ENCODE data around the gene SMARCC2.
A peak's percentile ranks its signal among the peaks of the same experiment; 100 is the strongest.

The SMARCC2 gene

GRCh38 chr12:56127485-56127887 lies 61.8 kb downstream of the SMARCC2 start:
- DNase-seq (ENCODE audit: extremely low read depth, low read depth), result no peak
- TF ChIP-seq CTCF (IDR thresholded peaks at IDR 0.05; ENCODE audit: low read depth, low read length), result no peak

- no peak for DNase-seq (ENCODE audit: extremely low read depth, low read depth)
- no peak for TF ChIP-seq CTCF (IDR thresholded peaks at IDR 0.05; ENCODE audit: low read depth, low read length)
Observed at GRCh38 chr12:56126732-56127239, 62.5 kb downstream of the SMARCC2 start.

GRCh38 chr12:56124133-56124532 lies 65.2 kb downstream of the SMARCC2 start:
- no peak for TF ChIP-seq CTCF (IDR thresholded peaks at IDR 0.05; ENCODE audit: low read depth, low read length)
- no peak for DNase-seq (ENCODE audit: extremely low read depth, low read depth)

DNA sequence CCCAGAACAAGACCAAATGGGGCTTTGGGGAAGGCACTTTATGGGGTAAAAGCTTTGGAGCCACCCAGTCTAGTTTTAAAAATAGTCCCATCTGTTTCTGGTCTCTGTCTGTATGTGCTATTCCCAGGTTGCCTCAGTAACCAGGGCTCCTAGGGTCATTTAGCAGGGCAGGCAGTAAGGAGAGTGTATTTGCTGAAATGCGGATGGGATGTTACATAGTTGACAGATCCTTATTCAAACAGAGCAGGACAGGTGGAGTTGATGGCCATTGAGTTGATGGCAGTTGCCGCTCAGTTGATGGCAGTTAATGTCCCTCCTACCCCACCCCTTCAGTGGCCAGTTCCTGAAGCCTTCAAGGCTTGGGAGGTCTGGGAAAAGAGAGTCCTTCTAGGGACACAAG lies 66.6 kb downstream of the SMARCC2 start:
- no peak for TF ChIP-seq CTCF (IDR thresholded peaks at IDR 0.05; ENCODE audit: low read depth, low read length)
- DNase-seq (ENCODE audit: extremely low read depth, low read depth), result no peak

DNA sequence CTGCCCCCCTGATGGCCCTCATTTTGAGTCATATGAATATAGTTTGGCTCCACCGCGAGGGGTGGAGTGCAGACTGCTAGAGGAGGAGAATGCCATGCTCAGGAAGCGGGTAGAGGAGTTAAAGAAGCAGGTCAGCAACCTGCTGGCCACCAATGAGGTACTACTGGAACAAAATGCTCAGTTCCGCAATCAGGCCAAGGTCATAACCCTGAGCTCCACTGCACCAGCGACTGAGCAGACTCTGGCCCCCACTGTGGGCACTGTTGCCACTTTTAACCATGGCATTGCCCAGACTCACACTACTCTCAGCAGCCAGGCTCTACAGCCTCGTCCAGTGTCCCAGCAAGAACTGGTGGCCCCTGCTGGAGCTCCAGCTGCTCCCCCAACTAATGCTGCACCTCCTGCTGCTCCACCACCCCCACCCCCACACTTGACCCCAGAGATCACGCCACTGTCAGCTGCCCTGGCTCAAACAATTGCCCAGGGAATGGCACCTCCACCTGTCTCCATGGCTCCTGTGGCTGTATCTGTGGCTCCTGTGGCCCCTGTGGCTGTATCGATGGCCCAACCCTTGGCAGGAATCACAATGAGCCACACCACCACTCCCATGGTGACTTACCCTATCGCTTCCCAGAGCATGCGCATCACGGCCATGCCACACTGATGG lies 67.9 kb downstream of the SMARCC2 start:
- TF ChIP-seq CTCF (IDR thresholded peaks at IDR 0.05; ENCODE audit: low read depth, low read length), result no peak
- no peak for DNase-seq (ENCODE audit: extremely low read depth, low read depth)

DNA sequence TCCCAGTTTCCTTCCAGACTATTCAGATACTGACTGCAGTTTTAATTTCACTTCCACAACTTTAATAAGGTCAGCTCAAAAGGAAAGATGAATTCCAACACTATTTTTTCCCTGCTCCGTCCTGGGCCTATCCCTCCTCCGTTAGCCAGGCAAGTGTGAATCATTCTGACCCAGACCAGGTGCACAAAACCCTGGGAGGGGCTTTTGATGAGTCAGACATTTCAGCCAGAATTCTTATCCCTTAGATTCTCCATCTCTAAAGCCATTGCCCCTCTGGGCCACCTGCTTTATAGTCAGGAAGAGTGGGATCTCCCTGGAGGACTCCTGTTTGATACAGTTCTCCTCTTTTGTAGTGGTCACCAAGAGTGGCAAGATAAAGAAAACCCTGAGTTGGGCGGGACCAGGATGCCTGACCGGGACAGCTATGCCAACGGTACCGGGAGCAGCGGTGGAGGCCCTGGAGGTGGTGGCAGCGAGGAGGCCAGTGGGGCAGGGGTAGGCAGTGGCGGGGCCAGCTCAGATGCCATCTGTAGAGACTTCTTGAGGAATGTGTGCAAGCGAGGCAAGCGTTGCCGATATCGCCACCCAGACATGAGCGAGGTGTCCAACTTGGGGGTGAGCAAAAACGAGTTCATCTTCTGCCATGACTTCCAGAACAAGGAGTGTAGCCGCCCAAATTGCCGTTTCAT lies 69.0 kb downstream of the SMARCC2 start:
- no peak for TF ChIP-seq CTCF (IDR thresholded peaks at IDR 0.05; ENCODE audit: low read depth, low read length)
- DNase-seq (ENCODE audit: extremely low read depth, low read depth), result no peak

- DNase-seq (ENCODE audit: extremely low read depth, low read depth), result peak; percentile 81
- TF ChIP-seq CTCF (IDR thresholded peaks at IDR 0.05; ENCODE audit: low read depth, low read length), result peak; percentile 74
Observed at GRCh38 chr12:56119361-56119796, 69.9 kb downstream of the SMARCC2 start.
